GM12878 (cell line): Measurements from ENCODE around the gene CD164L2. TPM values are rescaled to one million over a fixed set of nuclear protein-coding genes. Genes with fewer than 3 reads are reported as not detected.

Experiments used
- BCL3 ChIP-seq: IDR thresholded peaks from 2 replicates; pipeline ENCODE4 v1.6.1; 2011; ENCODE audit warnings: borderline replicate concordance, low read depth, mild to moderate bottlenecking, moderate library complexity, low read length; ENCODE audit not compliant: insufficient read depth, poor library complexity, severe bottlenecking
- CREM ChIP-seq: IDR thresholded peaks from 2 replicates; pipeline ENCODE4 v1.6.1; 2014; ENCODE audit warnings: antibody characterized with exemption, low read depth
- CTCF ChIP-seq, 3 experiments: IDR thresholded peaks in 2 of 3; conservative IDR thresholded peaks in 1 of 3; 2 replicates each; pipeline ENCODE4 v1.5.1; 2011; ENCODE audit warnings: low read depth in 3 of 3, low read length in 3 of 3, mild to moderate bottlenecking in 3 of 3, control low read depth in 2 of 3, moderate library complexity in 2 of 3, inconsistent platforms in 1 of 3, mixed read lengths in 1 of 3; ENCODE audit not compliant: control insufficient read depth in 2 of 3, insufficient read depth in 1 of 3; ENCODE audit errors: extremely low read depth in 1 of 3
- EP300 ChIP-seq, 2 experiments: fragments of 150-350 bp in 1 of 2; IDR thresholded peaks; 2 replicates each; pipeline ENCODE4 v1.6.1; 2011 to 2012; ENCODE audit warnings: low read depth in 2 of 2, low read length in 2 of 2, borderline replicate concordance in 1 of 2, improper control_type of control experiment in 1 of 2, inconsistent platforms in 1 of 2; ENCODE audit not compliant: control insufficient read depth in 1 of 2
- ESRRA ChIP-seq: IDR thresholded peaks from 2 replicates; pipeline ENCODE4 v1.6.1; 2012; ENCODE audit warnings: mild to moderate bottlenecking, low read length, improper control_type of control experiment
- FOXM1 ChIP-seq: IDR thresholded peaks from 2 replicates; pipeline ENCODE4 v1.6.1; 2012; ENCODE audit warnings: low read depth, mild to moderate bottlenecking, inconsistent platforms, low read length, moderate library complexity
- HDGF ChIP-seq: fragments of 450-650 bp; IDR thresholded peaks from 2 replicates; pipeline ENCODE4 v1.6.1; 2016; ENCODE audit warnings: antibody characterized with exemption
- LARP7 ChIP-seq: fragments of 450-650 bp; IDR thresholded peaks from 2 replicates; pipeline ENCODE4 v1.6.1; 2017; ENCODE audit warnings: mild to moderate bottlenecking
- MEF2A ChIP-seq: IDR thresholded peaks from 2 replicates; pipeline ENCODE4 v1.6.1; 2011; ENCODE audit warnings: low read depth, mild to moderate bottlenecking, low read length, moderate library complexity; ENCODE audit not compliant: insufficient read depth
- MXI1 ChIP-seq: fragments of 150-350 bp; IDR thresholded peaks from 2 replicates; pipeline ENCODE4 v1.6.1; 2011; ENCODE audit warnings: low read depth, mild to moderate bottlenecking, inconsistent platforms, low read length, improper control_type of control experiment
- NBN ChIP-seq: fragments of 450-650 bp; IDR thresholded peaks from 2 replicates; pipeline ENCODE4 v1.6.1; 2016
- PAX5 ChIP-seq: IDR thresholded peaks from 2 replicates; pipeline ENCODE4 v1.6.1; 2011; ENCODE audit warnings: low read depth, low read length, borderline replicate concordance
- PBX3 ChIP-seq: IDR thresholded peaks from 2 replicates; pipeline ENCODE4 v1.6.1; 2011; ENCODE audit warnings: mild to moderate bottlenecking, low read depth, low read length, moderate library complexity; ENCODE audit not compliant: insufficient replicate concordance
- PKNOX1 ChIP-seq: fragments of 450-650 bp; IDR thresholded peaks from 2 replicates; pipeline ENCODE4 v1.6.1; 2016; ENCODE audit warnings: mild to moderate bottlenecking
- PRDM15 ChIP-seq: fragments of 450-650 bp; formaldehyde crosslinking; IDR thresholded peaks from 2 replicates; pipeline ENCODE4 v1.4.0; 2020; ENCODE audit warnings: mild to moderate bottlenecking, moderate library complexity
- RAD21 ChIP-seq: IDR thresholded peaks from 2 replicates; pipeline ENCODE4 v1.6.1; 2011; ENCODE audit warnings: mild to moderate bottlenecking, low read depth, low read length, moderate library complexity; ENCODE audit not compliant: insufficient read depth
- RELA ChIP-seq: fragments of 450-650 bp; IDR thresholded peaks from 2 replicates; pipeline ENCODE4 v1.8.0; 2014; ENCODE audit warnings: borderline replicate concordance; ENCODE audit not compliant: partially characterized antibody
- SIN3A ChIP-seq: IDR thresholded peaks from 2 replicates; pipeline ENCODE4 v1.6.1; 2012; ENCODE audit warnings: low read depth, low read length, improper control_type of control experiment
- STAT1 ChIP-seq: fragments of 450-650 bp; conservative IDR thresholded peaks from 2 replicates; pipeline ENCODE4 v1.6.1; 2014; ENCODE audit warnings: antibody characterized with exemption, mild to moderate bottlenecking
- TCF12 ChIP-seq: IDR thresholded peaks from 2 replicates; pipeline ENCODE4 v1.6.1; 2011; ENCODE audit warnings: low read depth, mild to moderate bottlenecking, low read length
- YY1 ChIP-seq: IDR thresholded peaks from 2 replicates; pipeline ENCODE4 v1.6.1; 2011; ENCODE audit warnings: low read depth, mild to moderate bottlenecking, low read length
- polyA plus RNA-seq, 11 experiments: library from polyadenylated mRNA; depleted of rRNA in 4 of 11; unstranded in 6 of 11; stranded (reverse) in 5 of 11; fragments of >200 nt; fragmentation: Nextera tagmentation in 4 of 11; fragmentation: Illumina TruSeq in 1 of 11; extraction: Ambion mirVana in 4 of 11; extraction: Trizol in 1 of 11; gene quantifications; 1 replicate in 1 of 11; 2 replicates in 10 of 11; pipeline versions ENCODE4 v1.2.1 to v1.2.3, GENCODE V29; 2011 to 2016; ENCODE audit warnings: inconsistent platforms in 2 of 11, missing spikeins in 2 of 11, low read depth in 1 of 11
- total RNA-seq, 4 experiments: library from RNA; depleted of rRNA in 3 of 4; stranded (reverse); fragments of >200 nt in 3 of 4; fragmentation: Illumina TruSeq in 1 of 4; extraction: Trizol in 1 of 4; gene quantifications; 2 replicates each; pipeline versions ENCODE4 v1.2.1 to v1.2.3, GENCODE V29; 2013 to 2021

CD164L2 gene
- total and polyA plus RNA-seq, 10 of the 15 experiments (the other 5 are each of a cell fraction or from before 2014, with no cell fraction given), result not detected

GRCh38 chr1:27395441-27396195, 12.5 kb upstream of the CD164L2 start (continued):
- TF ChIP-seq PRDM15 (CRISPR knock-in tag), result no peak
- TF ChIP-seq EP300 (IDR thresholded peaks at IDR 0.05; ENCODE audit: borderline replicate concordance in 1 of 2, control insufficient read depth in 1 of 2, low read depth in 2 of 2, low read length in 2 of 2), result 0 out of 4 replicates have a peak, but pooled peaks of 1 of the 2 experiments have one; percentile 34
- no peak for TF ChIP-seq RELA
- no peak for TF ChIP-seq SIN3A
- no peak for TF ChIP-seq NBN
- no peak for TF ChIP-seq PBX3
- TF ChIP-seq TCF12, result no peak
- TF ChIP-seq CREM, result no peak
- no peak for TF ChIP-seq MEF2A
- no peak for TF ChIP-seq PKNOX1
- no peak for TF ChIP-seq HDGF
- TF ChIP-seq MXI1, result peak; percentile 59; the same call in 1 of the 2 replicates
- TF ChIP-seq RAD21, result peak; percentile 95
- no peak for TF ChIP-seq BCL3
- peak; percentile 81 for TF ChIP-seq YY1
- no peak for TF ChIP-seq STAT1
- TF ChIP-seq LARP7, result no peak
- TF ChIP-seq PAX5, result no peak
- TF ChIP-seq FOXM1, result no peak
- TF ChIP-seq CTCF (IDR thresholded peaks at IDR 0.05 in 2 of 3, conservative IDR thresholded peaks at IDR 0.05 in 1 of 3; ENCODE audit: control insufficient read depth in 2 of 3, extremely low read depth in 1 of 3, insufficient read depth in 1 of 3, low read depth in 3 of 3, low read length in 3 of 3), result peak; percentile 91 to 95 (median 94)
- TF ChIP-seq ESRRA, result no peak
